ENCODE results near the gene SNED1.
A peak's percentile ranks its signal among the peaks of the same experiment; 100 is the strongest.

Gene SNED1

GRCh38 chr2:241031436-241032165, 33.2 kb downstream of the SNED1 start:
- Histone ChIP-seq H3K27me3 (ENCODE audit: low read depth, low read length) (no peaks in the 10 kb centered on the region), H3K9me3 (ENCODE audit: control insufficient read depth in 1 of 2, low read length in 2 of 2) (peaks cover 0 to 4% of the 10 kb centered on the region in 2 donors), H3K36me3 (ENCODE audit: control insufficient read depth in 1 of 2, insufficient read depth in 2 of 2, low read length in 2 of 2) (peaks cover 0 to 4% of the 10 kb centered on the region in 2 donors), H3K4me3 (ENCODE audit: low read depth in 1 of 2, low read length in 2 of 2) (no peak overlapping the region), H3K4me1 (ENCODE audit: control insufficient read depth in 1 of 2, insufficient read depth in 2 of 2, low read length in 2 of 2) (peaks cover 0 to 5% of the 10 kb centered on the region in 2 donors), H3K27ac (ENCODE audit: low read length) (no peak overlapping the region)

DNA sequence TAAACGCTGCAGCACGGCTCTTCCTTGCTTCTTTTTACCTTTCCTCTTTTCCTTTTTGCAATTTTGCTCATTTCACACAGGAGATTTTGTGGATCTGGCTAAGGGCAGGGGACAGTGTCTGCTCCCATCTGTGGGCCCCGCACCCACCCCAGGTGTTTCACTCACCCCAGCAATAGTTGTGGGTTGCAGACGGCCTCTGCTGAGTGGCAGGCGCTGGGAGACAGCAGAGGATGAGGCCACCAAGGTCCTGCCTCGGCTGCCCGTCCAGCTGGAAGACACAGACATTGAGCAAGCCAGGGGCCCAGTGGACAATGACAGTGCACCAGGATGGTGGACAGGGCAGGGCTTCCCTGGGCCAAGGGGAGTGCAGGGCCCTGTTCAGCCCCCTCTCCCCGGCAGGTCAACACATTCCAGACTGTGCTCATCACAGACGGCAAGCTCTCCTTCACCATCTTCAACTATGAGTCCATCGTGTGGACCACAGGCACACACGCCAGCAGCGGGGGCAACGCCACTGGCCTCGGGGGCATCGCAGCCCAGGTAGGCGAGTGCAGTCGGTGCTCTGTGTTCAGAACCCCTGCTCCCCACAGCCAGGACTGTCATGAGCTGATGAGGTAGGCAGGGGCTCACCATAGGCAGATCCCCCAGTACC, 35.0 kb downstream of the SNED1 start:
- H3K9me3 ChIP-seq (ENCODE audit: control insufficient read depth in 1 of 2, low read length in 2 of 2), result no peaks in the 10 kb centered on the region

GRCh38 chr2:241033994-241034393, 35.6 kb downstream of the SNED1 start:
- Histone ChIP-seq H3K9me3 (ENCODE audit: control insufficient read depth in 1 of 2, low read length in 2 of 2) (no peaks in the 10 kb centered on the region), H3K27me3 (ENCODE audit: low read depth, low read length) (no peaks in the 10 kb centered on the region), H3K4me1 (ENCODE audit: control insufficient read depth in 1 of 2, insufficient read depth in 2 of 2, low read length in 2 of 2) (peaks cover 0 to 8% of the 10 kb centered on the region in 2 donors), H3K4me3 (ENCODE audit: low read depth in 1 of 2, low read length in 2 of 2) (no peak overlapping the region), H3K27ac (ENCODE audit: low read length) (no peak overlapping the region), H3K36me3 (ENCODE audit: control insufficient read depth in 1 of 2, insufficient read depth in 2 of 2, low read length in 2 of 2) (peaks cover 0 to 4% of the 10 kb centered on the region in 2 donors)

More for the DNA sequence above, 35.0 kb downstream of the SNED1 start:
- Histone ChIP-seq H3K4me1 (ENCODE audit: control insufficient read depth in 1 of 2, insufficient read depth in 2 of 2, low read length in 2 of 2) (peaks cover 0 to 8% of the 10 kb centered on the region in 2 donors), H3K36me3 (ENCODE audit: control insufficient read depth in 1 of 2, insufficient read depth in 2 of 2, low read length in 2 of 2) (peaks cover 0 to 4% of the 10 kb centered on the region in 2 donors), H3K27ac (ENCODE audit: low read length) (no peak overlapping the region), H3K27me3 (ENCODE audit: low read depth, low read length) (no peaks in the 10 kb centered on the region), H3K4me3 (ENCODE audit: low read depth in 1 of 2, low read length in 2 of 2) (no peak overlapping the region)

- Histone ChIP-seq H3K27ac (ENCODE audit: low read length) (no peak overlapping the region), H3K27me3 (ENCODE audit: low read depth, low read length) (no peaks in the 10 kb centered on the region), H3K4me3 (ENCODE audit: low read depth in 1 of 2, low read length in 2 of 2) (no peak overlapping the region), H3K4me1 (ENCODE audit: control insufficient read depth in 1 of 2, insufficient read depth in 2 of 2, low read length in 2 of 2) (peaks cover 0 to 8% of the 10 kb centered on the region in 2 donors), H3K36me3 (ENCODE audit: control insufficient read depth in 1 of 2, insufficient read depth in 2 of 2, low read length in 2 of 2) (peaks cover 0 to 4% of the 10 kb centered on the region in 2 donors), H3K9me3 (ENCODE audit: control insufficient read depth in 1 of 2, low read length in 2 of 2) (no peaks in the 10 kb centered on the region)
These were observed 36.2 kb downstream of the SNED1 start for GRCh38 chr2:241034490-241035141.

GRCh38 chr2:241035142-241035817, 36.9 kb downstream of the SNED1 start:
- Histone ChIP-seq H3K36me3 (ENCODE audit: control insufficient read depth in 1 of 2, insufficient read depth in 2 of 2, low read length in 2 of 2) (peaks cover 0 to 4% of the 10 kb centered on the region in 2 donors), H3K27ac (ENCODE audit: low read length) (no peak overlapping the region), H3K27me3 (ENCODE audit: low read depth, low read length) (no peaks in the 10 kb centered on the region), H3K9me3 (ENCODE audit: control insufficient read depth in 1 of 2, low read length in 2 of 2) (no peaks in the 10 kb centered on the region), H3K4me1 (ENCODE audit: control insufficient read depth in 1 of 2, insufficient read depth in 2 of 2, low read length in 2 of 2) (peaks cover 0 to 8% of the 10 kb centered on the region in 2 donors), H3K4me3 (ENCODE audit: low read depth in 1 of 2, low read length in 2 of 2) (no peak overlapping the region)

DNA sequence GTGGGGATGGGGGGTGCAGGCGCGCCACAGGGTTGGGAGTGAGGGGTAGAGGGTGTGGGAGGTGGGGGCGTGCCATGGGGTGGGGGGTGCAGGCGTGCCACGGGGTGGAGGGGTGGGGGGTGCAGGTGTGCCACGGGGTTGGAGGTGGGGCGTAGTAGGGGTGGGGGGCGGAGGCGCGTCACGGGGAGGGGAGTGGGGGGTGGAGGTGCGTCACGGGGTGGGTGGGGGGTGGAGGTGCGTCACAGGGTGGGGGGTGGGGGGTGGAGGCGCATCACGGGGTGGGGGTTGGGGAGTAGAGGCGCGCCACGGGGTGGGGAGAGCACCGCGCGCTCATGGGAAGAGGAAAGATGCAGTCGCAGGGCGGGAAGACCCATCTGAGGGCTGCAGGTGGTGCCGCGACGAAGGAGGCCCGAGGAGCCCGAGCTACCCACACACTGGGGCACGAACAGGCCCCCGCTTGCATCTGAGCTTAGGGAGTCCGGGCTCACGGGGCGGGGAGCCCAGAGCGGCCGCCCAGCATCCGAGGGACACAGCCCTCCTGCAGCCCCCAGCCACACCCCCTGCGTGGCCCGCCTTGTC, 37.5 kb downstream of the SNED1 start:
- H3K4me3 ChIP-seq (ENCODE audit: low read depth in 1 of 2, low read length in 2 of 2), result peak overlapping the region; percentile 16 to 60
- no peak overlapping the region for H3K27ac ChIP-seq (ENCODE audit: low read length)
- no peaks in the 10 kb centered on the region for H3K9me3 ChIP-seq (ENCODE audit: control insufficient read depth in 1 of 2, low read length in 2 of 2)
- no peaks in the 10 kb centered on the region for H3K27me3 ChIP-seq (ENCODE audit: low read depth, low read length)
- H3K36me3 ChIP-seq (ENCODE audit: control insufficient read depth in 1 of 2, insufficient read depth in 2 of 2, low read length in 2 of 2), result peaks cover 0 to 4% of the 10 kb centered on the region in 2 donors
- peaks cover 0 to 8% of the 10 kb centered on the region in 2 donors for H3K4me1 ChIP-seq (ENCODE audit: control insufficient read depth in 1 of 2, insufficient read depth in 2 of 2, low read length in 2 of 2)

- Histone ChIP-seq H3K4me3 (ENCODE audit: low read depth in 1 of 2, low read length in 2 of 2) (peak overlapping the region; percentile 16 to 60), H3K36me3 (ENCODE audit: control insufficient read depth in 1 of 2, insufficient read depth in 2 of 2, low read length in 2 of 2) (peaks cover 0 to under 1% of the 10 kb centered on the region in 2 donors)
These were observed 38.1 kb downstream of the SNED1 start for GRCh38 chr2:241036397-241036963.

GRCh38 chr2:241036964-241037421, 38.6 kb downstream of the SNED1 start:
- H3K4me1 ChIP-seq (ENCODE audit: control insufficient read depth in 1 of 2, insufficient read depth in 2 of 2, low read length in 2 of 2), result peaks cover 0 to 8% of the 10 kb centered on the region in 2 donors
- H3K9me3 ChIP-seq (ENCODE audit: control insufficient read depth in 1 of 2, low read length in 2 of 2), result no peaks in the 10 kb centered on the region
- H3K36me3 ChIP-seq (ENCODE audit: control insufficient read depth in 1 of 2, insufficient read depth in 2 of 2, low read length in 2 of 2), result no peaks in the 10 kb centered on the region
- no peaks in the 10 kb centered on the region for H3K27me3 ChIP-seq (ENCODE audit: low read depth, low read length)
- no peak overlapping the region for H3K27ac ChIP-seq (ENCODE audit: low read length)
- H3K4me3 ChIP-seq (ENCODE audit: low read depth in 1 of 2, low read length in 2 of 2), result peak overlapping the region in 1 of 2 donors; percentile 60

More at GRCh38 chr2:241036397-241036963, 38.1 kb downstream of the SNED1 start:
- Histone ChIP-seq H3K27ac (ENCODE audit: low read length) (no peak overlapping the region), H3K4me1 (ENCODE audit: control insufficient read depth in 1 of 2, insufficient read depth in 2 of 2, low read length in 2 of 2) (peaks cover 0 to 8% of the 10 kb centered on the region in 2 donors), H3K27me3 (ENCODE audit: low read depth, low read length) (no peaks in the 10 kb centered on the region), H3K9me3 (ENCODE audit: control insufficient read depth in 1 of 2, low read length in 2 of 2) (no peaks in the 10 kb centered on the region)

- H3K27ac ChIP-seq (ENCODE audit: low read length), result no peak overlapping the region
- H3K4me1 ChIP-seq (ENCODE audit: control insufficient read depth in 1 of 2, insufficient read depth in 2 of 2, low read length in 2 of 2), result peaks cover 0 to 8% of the 10 kb centered on the region in 2 donors
- no peaks in the 10 kb centered on the region for H3K9me3 ChIP-seq (ENCODE audit: control insufficient read depth in 1 of 2, low read length in 2 of 2)
- no peaks in the 10 kb centered on the region for H3K36me3 ChIP-seq (ENCODE audit: control insufficient read depth in 1 of 2, insufficient read depth in 2 of 2, low read length in 2 of 2)
- H3K4me3 ChIP-seq (ENCODE audit: low read depth in 1 of 2, low read length in 2 of 2), result no peak overlapping the region
- no peaks in the 10 kb centered on the region for H3K27me3 ChIP-seq (ENCODE audit: low read depth, low read length)
These were observed 39.1 kb downstream of the SNED1 start for GRCh38 chr2:241037498-241037897.

- no peak overlapping the region for H3K4me3 ChIP-seq (ENCODE audit: low read depth in 1 of 2, low read length in 2 of 2)
- no peak overlapping the region for H3K27ac ChIP-seq (ENCODE audit: low read length)
- H3K27me3 ChIP-seq (ENCODE audit: low read depth, low read length), result no peaks in the 10 kb centered on the region
- H3K9me3 ChIP-seq (ENCODE audit: control insufficient read depth in 1 of 2, low read length in 2 of 2), result no peaks in the 10 kb centered on the region
- no peaks in the 10 kb centered on the region for H3K36me3 ChIP-seq (ENCODE audit: control insufficient read depth in 1 of 2, insufficient read depth in 2 of 2, low read length in 2 of 2)
- peaks cover 0 to 8% of the 10 kb centered on the region in 2 donors for H3K4me1 ChIP-seq (ENCODE audit: control insufficient read depth in 1 of 2, insufficient read depth in 2 of 2, low read length in 2 of 2)
These were observed 40.2 kb downstream of the SNED1 start for GRCh38 chr2:241038374-241039180.

All from muscle layer of duodenum (tissue), 2 donors.